AG08396 (cell line): ENCODE results near the gene KIF9.
"Not testable (repeated sequence)": the region's sequence is repeated elsewhere in the genome, so short reads cannot be mapped to it uniquely, and the experiment has no call there.

Source experiments
- DNase-seq: peaks from one replicate; pipeline ENCODE4 v3.0.0; 2012; ENCODE audit warnings: low spot score, mixed read lengths

The KIF9 gene

GRCh38 chr3:47293822-47294221 lies 11.2 kb upstream of the KIF9 start:
- no peak for DNase-seq

GRCh38 chr3:47291754-47292420 lies 9.3 kb upstream of the KIF9 start:
- not testable (repeated sequence) for DNase-seq

GRCh38 chr3:47291158-47291753 lies 8.7 kb upstream of the KIF9 start:
- DNase-seq, result no peak

- DNase-seq, result no peak
Measured at GRCh38 chr3:47288966-47289910, 6.6 kb upstream of the KIF9 start.

GRCh38 chr3:47283591-47284364 lies 1.2 kb upstream of the KIF9 start:
- no peak for DNase-seq

- DNase-seq, result no peak
Measured at GRCh38 chr3:47283193-47283537, 566 bp upstream of the KIF9 start.

GRCh38 chr3:47280519-47280918 lies 2.1 kb downstream of the KIF9 start:
- no peak for DNase-seq

- DNase-seq, result no peak
Measured at GRCh38 chr3:47276558-47276957, 6.0 kb downstream of the KIF9 start.

GRCh38 chr3:47274652-47275051 lies 7.9 kb downstream of the KIF9 start:
- no peak for DNase-seq

GRCh38 chr3:47273564-47273963 lies 9.0 kb downstream of the KIF9 start:
- no peak for DNase-seq

GRCh38 chr3:47270526-47270925 lies 12.1 kb downstream of the KIF9 start:
- DNase-seq, result no peak

- no peak for DNase-seq
Measured at GRCh38 chr3:47267490-47267824, 15.1 kb downstream of the KIF9 start.

GRCh38 chr3:47266709-47267489 lies 15.7 kb downstream of the KIF9 start:
- DNase-seq, result peak; percentile 85

- DNase-seq, result no peak
Measured at GRCh38 chr3:47265725-47266428, 16.7 kb downstream of the KIF9 start.

GRCh38 chr3:47265008-47265407 lies 17.6 kb downstream of the KIF9 start:
- DNase-seq, result no peak

- DNase-seq, result no peak
Measured at GRCh38 chr3:47261301-47261700, 21.3 kb downstream of the KIF9 start.

GRCh38 chr3:47260605-47261004 lies 22.0 kb downstream of the KIF9 start:
- no peak for DNase-seq

GRCh38 chr3:47259114-47259513 lies 23.5 kb downstream of the KIF9 start:
- DNase-seq, result no peak

- not testable (repeated sequence) for DNase-seq
Measured at GRCh38 chr3:47256331-47256730, 26.3 kb downstream of the KIF9 start.

GRCh38 chr3:47251689-47252088 lies 30.9 kb downstream of the KIF9 start:
- no peak for DNase-seq

GRCh38 chr3:47251085-47251484 lies 31.5 kb downstream of the KIF9 start:
- not testable (repeated sequence) for DNase-seq
